ENCODE measurements around the gene ALCAM.

DNA sequence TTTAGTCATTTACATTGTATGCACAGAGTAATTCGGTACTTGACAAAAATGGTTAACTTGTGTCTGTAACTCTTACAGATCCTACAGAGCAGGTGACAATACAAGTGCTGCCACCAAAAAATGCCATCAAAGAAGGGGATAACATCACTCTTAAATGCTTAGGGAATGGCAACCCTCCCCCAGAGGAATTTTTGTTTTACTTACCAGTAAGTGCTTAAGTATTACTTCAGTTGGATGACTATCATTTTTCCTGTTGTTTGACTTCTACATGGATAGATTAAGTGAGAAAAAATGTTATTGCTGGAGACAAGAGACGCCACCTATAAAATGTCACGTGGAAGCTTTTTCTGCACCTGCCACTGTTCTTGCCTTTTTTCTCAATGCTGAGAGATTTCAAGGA, 173.2 kb downstream of the ALCAM start:
- TF ChIP-seq, protein P1, sequence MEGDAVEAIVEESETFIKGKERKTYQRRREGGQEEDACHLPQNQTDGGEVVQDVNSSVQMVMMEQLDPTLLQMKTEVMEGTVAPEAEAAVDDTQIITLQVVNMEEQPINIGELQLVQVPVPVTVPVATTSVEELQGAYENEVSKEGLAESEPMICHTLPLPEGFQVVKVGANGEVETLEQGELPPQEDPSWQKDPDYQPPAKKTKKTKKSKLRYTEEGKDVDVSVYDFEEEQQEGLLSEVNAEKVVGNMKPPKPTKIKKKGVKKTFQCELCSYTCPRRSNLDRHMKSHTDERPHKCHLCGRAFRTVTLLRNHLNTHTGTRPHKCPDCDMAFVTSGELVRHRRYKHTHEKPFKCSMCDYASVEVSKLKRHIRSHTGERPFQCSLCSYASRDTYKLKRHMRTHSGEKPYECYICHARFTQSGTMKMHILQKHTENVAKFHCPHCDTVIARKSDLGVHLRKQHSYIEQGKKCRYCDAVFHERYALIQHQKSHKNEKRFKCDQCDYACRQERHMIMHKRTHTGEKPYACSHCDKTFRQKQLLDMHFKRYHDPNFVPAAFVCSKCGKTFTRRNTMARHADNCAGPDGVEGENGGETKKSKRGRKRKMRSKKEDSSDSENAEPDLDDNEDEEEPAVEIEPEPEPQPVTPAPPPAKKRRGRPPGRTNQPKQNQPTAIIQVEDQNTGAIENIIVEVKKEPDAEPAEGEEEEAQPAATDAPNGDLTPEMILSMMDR (IDR thresholded peaks at IDR 0.05) = no peak
- no peak for TF ChIP-seq EZH2 (IDR thresholded peaks at IDR 0.05; ENCODE audit: borderline replicate concordance, insufficient read depth, low read depth, low read length, poor library complexity, severe bottlenecking)

Data from B cell (primary cell).